ENCODE measurements around the gene HTT-AS. TPM values are rescaled to one million over a fixed set of nuclear protein-coding genes. Genes with fewer than 3 reads are reported as not detected.

HTT-AS gene
- polyA plus RNA-seq, 1 of the 3 experiments (the other 2 are of a cell fraction): not detected

- TF ChIP-seq TCF12 (IDR thresholded peaks at IDR 0.05) (peak; percentile 14; the same call in 1 of the 2 replicates), EZH2phosphoT487 (IDR thresholded peaks at IDR 0.05; ENCODE audit: borderline replicate concordance, low read depth) (no peak), FOXJ3 (CRISPR knock-in tag; IDR thresholded peaks at IDR 0.05) (no peak), SMC3 (IDR thresholded peaks at IDR 0.05; ENCODE audit: low read depth, low read length) (peak; percentile 77), GATA2 (CRISPR knock-in tag; IDR thresholded peaks at IDR 0.05) (no peak), SIN3A (IDR thresholded peaks at IDR 0.05; ENCODE audit: borderline replicate concordance, low read depth, low read length) (peak; percentile 62; the same call in 1 of the 2 replicates), POLR2AphosphoS5 (IDR thresholded peaks at IDR 0.05; ENCODE audit: low read depth, low read length) (no peak), JUND (IDR thresholded peaks at IDR 0.05) (peak; percentile 55), NRF1 (IDR thresholded peaks at IDR 0.05; ENCODE audit: low read depth, low read length) (no peak), ELF1 (IDR thresholded peaks at IDR 0.05) (no peak), CHD2 (IDR thresholded peaks at IDR 0.05; ENCODE audit: low read length, partially characterized antibody) (no peak), EP300 (IDR thresholded peaks at IDR 0.05; ENCODE audit: borderline replicate concordance in 1 of 2, low read depth in 1 of 2, low read length in 1 of 2) (no peak), IRF3 (IDR thresholded peaks at IDR 0.05; ENCODE audit: low read depth, low read length) (no peak)
- TF ChIP-seq, protein P1, sequence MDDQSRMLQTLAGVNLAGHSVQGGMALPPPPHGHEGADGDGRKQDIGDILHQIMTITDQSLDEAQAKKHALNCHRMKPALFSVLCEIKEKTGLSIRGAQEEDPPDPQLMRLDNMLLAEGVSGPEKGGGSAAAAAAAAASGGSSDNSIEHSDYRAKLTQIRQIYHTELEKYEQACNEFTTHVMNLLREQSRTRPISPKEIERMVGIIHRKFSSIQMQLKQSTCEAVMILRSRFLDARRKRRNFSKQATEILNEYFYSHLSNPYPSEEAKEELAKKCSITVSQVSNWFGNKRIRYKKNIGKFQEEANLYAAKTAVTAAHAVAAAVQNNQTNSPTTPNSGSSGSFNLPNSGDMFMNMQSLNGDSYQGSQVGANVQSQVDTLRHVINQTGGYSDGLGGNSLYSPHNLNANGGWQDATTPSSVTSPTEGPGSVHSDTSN (IDR thresholded peaks at IDR 0.05): peak; percentile 80
- TF ChIP-seq, protein P2, sequence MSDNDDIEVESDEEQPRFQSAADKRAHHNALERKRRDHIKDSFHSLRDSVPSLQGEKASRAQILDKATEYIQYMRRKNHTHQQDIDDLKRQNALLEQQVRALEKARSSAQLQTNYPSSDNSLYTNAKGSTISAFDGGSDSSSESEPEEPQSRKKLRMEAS (IDR thresholded peaks at IDR 0.05; ENCODE audit: low read depth): no peak
- TF ChIP-seq, protein P3, sequence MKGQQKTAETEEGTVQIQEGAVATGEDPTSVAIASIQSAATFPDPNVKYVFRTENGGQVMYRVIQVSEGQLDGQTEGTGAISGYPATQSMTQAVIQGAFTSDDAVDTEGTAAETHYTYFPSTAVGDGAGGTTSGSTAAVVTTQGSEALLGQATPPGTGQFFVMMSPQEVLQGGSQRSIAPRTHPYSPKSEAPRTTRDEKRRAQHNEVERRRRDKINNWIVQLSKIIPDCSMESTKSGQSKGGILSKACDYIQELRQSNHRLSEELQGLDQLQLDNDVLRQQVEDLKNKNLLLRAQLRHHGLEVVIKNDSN (IDR thresholded peaks at IDR 0.05; ENCODE audit: borderline replicate concordance, low read depth): no peak
- TF ChIP-seq, protein P4, sequence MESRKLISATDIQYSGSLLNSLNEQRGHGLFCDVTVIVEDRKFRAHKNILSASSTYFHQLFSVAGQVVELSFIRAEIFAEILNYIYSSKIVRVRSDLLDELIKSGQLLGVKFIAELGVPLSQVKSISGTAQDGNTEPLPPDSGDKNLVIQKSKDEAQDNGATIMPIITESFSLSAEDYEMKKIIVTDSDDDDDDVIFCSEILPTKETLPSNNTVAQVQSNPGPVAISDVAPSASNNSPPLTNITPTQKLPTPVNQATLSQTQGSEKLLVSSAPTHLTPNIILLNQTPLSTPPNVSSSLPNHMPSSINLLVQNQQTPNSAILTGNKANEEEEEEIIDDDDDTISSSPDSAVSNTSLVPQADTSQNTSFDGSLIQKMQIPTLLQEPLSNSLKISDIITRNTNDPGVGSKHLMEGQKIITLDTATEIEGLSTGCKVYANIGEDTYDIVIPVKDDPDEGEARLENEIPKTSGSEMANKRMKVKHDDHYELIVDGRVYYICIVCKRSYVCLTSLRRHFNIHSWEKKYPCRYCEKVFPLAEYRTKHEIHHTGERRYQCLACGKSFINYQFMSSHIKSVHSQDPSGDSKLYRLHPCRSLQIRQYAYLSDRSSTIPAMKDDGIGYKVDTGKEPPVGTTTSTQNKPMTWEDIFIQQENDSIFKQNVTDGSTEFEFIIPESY (IDR thresholded peaks at IDR 0.05; ENCODE audit: borderline replicate concordance, low read depth): no peak
Measured at GRCh38 chr4:3106339-3107186, 32.2 kb upstream of the HTT-AS start (continued).
